GM23248 (cell line): ENCODE measurements around the gene ZNF45.

Source experiments
- EZH2 ChIP-seq: fragments of 200-600 bp; sonication (generic); IDR thresholded peaks from 2 replicates; pipeline ENCODE4 v1.6.1; 2018; ENCODE audit warnings: antibody characterized with exemption, mild to moderate bottlenecking; ENCODE audit not compliant: insufficient read depth, poor library complexity, severe bottlenecking
- EZH2phosphoT487 ChIP-seq: fragments of 200-600 bp; sonication (generic); IDR thresholded peaks from 2 replicates; pipeline ENCODE4 v1.6.1; 2018; ENCODE audit warnings: antibody characterized with exemption, moderate library complexity, mild to moderate bottlenecking, low read depth; ENCODE audit not compliant: insufficient read depth

- TF ChIP-seq EZH2 (no peak), EZH2phosphoT487 (no peak)
Observed at GRCh38 chr19:43901395-43902390, 33.4 kb downstream of the ZNF45 start.
